ENCODE data around the gene APH1A. TPM values are rescaled to one million over a fixed set of nuclear protein-coding genes. Genes with fewer than 3 reads are reported as not detected.

Gene APH1A
- total and polyA plus RNA-seq, 9 of the 15 experiments (the other 6 are each of a cell fraction or from before 2014, with no cell fraction given), result 5.6 to 123 (median 77.0) TPM

- TF ChIP-seq E2F3 (CRISPR knock-in tag; IDR thresholded peaks at IDR 0.05) (no peak), TARDBP (IDR thresholded peaks at IDR 0.05) (0 out of 2 replicates have a peak, but pooled peaks have one; percentile 25), CREB5 (CRISPR knock-in tag; IDR thresholded peaks at IDR 0.05) (no peak), SNRNP70 (optimal IDR thresholded peaks at IDR 0.05; ENCODE audit: low read depth, low read length) (no peak), FOXJ2 (tag; IDR thresholded peaks at IDR 0.05) (no peak), POLR2AphosphoS5 (IDR thresholded peaks at IDR 0.05; ENCODE audit: control insufficient read depth, insufficient read depth, low read depth, low read length) (peak; percentile 50; the same call in 1 of the 2 replicates), NR2C1 (IDR thresholded peaks at IDR 0.05) (peak; percentile 48; the same call in 1 of the 2 replicates), NR2C1 (tag; IDR thresholded peaks at IDR 0.05) (peak; percentile 70), E2F1 (CRISPR knock-in tag; IDR thresholded peaks at IDR 0.05) (no peak), SP2 (IDR thresholded peaks at IDR 0.05; ENCODE audit: extremely low read depth, low read depth, low read length, poor library complexity, severe bottlenecking) (no peak), TCFL5 (CRISPR knock-in tag; conservative IDR thresholded peaks at IDR 0.05) (no peak), MCM3 (IDR thresholded peaks at IDR 0.05) (no peak), E2F8 (IDR thresholded peaks at IDR 0.05; ENCODE audit: low read depth, partially characterized antibody) (peak; percentile 65), ATF1 (CRISPR knock-in tag; IDR thresholded peaks at IDR 0.05) (no peak), ATF1 (tag; IDR thresholded peaks at IDR 0.05) (peak; percentile 90), ZNF589 (CRISPR knock-in tag; IDR thresholded peaks at IDR 0.05; ENCODE audit: low read depth) (no peak), FOXP4 (CRISPR knock-in tag; IDR thresholded peaks at IDR 0.05; ENCODE audit: borderline replicate concordance) (no peak), POLR2H (tag; IDR thresholded peaks at IDR 0.05; ENCODE audit: low read depth) (no peak; the same call in 1 of the 2 replicates)
Observed at GRCh38 chr1:150268705-150269403, at the start of gene APH1A (continued).

Data from K562 (cell line).